ENCODE data around the gene ZNF579. TPM values are rescaled to one million over a fixed set of nuclear protein-coding genes. Genes with fewer than 3 reads are reported as not detected.

ZNF579 gene
- total and polyA plus RNA-seq, 2 of the 13 experiments (the other 11 are each of a cell fraction or from before 2014, with no cell fraction given), result 2.1 to 2.9 TPM

DNA sequence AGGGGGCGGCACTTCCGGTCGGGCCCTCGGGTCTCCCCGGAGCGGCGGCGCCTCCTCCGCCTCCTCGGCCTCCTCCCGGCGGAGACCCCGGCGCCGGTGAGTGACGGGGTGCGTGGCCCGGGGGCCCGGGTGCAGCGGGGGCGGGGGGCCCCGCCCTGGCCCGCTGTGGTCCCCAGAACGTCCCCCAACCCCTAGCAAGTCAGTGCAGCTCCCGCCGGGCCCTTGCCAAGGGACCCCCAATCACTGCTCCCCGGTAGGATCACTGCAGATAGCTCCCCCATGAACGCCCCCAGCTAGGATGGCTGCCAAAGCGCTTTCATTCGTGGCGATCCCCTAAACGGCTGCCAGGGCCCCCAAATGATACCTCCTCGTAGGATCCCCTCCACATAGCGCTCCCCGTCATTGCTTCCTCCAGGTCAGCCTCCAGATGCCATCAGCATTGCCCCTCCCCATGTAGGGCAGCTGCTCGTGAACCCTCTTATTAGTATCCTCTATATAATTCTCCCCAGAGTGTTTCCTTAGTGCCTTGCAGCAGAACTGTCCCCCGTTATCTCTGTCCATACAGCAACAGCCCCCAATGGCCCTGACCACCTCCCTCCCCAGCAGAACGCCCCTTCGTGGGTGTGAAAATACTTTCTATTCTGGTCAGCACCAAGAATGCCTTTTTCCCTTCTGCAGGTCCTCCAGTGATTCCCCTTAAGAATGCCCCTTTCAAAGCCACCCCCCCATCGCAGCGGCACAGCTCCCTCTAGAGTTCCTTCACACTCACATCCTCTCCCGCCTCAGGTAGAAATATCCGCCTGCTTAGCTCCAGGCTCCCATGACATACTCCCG is 25.2 kb upstream of the ZNF579 start, which contains the start of gene ZNF865 (continued):
- TF ChIP-seq KMT2A (CRISPR knock-in tag; IDR thresholded peaks at IDR 0.05) (no peak), RFXAP (CRISPR knock-in tag; IDR thresholded peaks at IDR 0.05; ENCODE audit: borderline replicate concordance) (peak; percentile 96), ETV6 (CRISPR knock-in tag; conservative IDR thresholded peaks at IDR 0.05) (0 out of 2 replicates have a peak, but pooled peaks have one; percentile 5), KLF9 (CRISPR knock-in tag; IDR thresholded peaks at IDR 0.05; ENCODE audit: low read depth) (no peak), ZFP90 (CRISPR knock-in tag; IDR thresholded peaks at IDR 0.05; ENCODE audit: borderline replicate concordance) (no peak), ZIK1 (CRISPR knock-in tag; IDR thresholded peaks at IDR 0.05; ENCODE audit: borderline replicate concordance, low read depth) (no peak), ZC3H13 (CRISPR knock-in tag; IDR thresholded peaks at IDR 0.05) (no peak), ZNF839 (CRISPR knock-in tag; IDR thresholded peaks at IDR 0.05; ENCODE audit: borderline replicate concordance) (no peak), ZFP1 (CRISPR knock-in tag; IDR thresholded peaks at IDR 0.05) (no peak), HNRNPH1 (optimal IDR thresholded peaks at IDR 0.05; ENCODE audit: low read depth, low read length) (no peak), KLF16 (CRISPR knock-in tag; IDR thresholded peaks at IDR 0.05) (no peak), HHEX (CRISPR knock-in tag; IDR thresholded peaks at IDR 0.05) (no peak), KLF15 (CRISPR knock-in tag; IDR thresholded peaks at IDR 0.05; ENCODE audit: borderline replicate concordance) (no peak), ZNF296 (CRISPR knock-in tag; conservative IDR thresholded peaks at IDR 0.05) (no peak)
- TF ChIP-seq, protein P1, sequence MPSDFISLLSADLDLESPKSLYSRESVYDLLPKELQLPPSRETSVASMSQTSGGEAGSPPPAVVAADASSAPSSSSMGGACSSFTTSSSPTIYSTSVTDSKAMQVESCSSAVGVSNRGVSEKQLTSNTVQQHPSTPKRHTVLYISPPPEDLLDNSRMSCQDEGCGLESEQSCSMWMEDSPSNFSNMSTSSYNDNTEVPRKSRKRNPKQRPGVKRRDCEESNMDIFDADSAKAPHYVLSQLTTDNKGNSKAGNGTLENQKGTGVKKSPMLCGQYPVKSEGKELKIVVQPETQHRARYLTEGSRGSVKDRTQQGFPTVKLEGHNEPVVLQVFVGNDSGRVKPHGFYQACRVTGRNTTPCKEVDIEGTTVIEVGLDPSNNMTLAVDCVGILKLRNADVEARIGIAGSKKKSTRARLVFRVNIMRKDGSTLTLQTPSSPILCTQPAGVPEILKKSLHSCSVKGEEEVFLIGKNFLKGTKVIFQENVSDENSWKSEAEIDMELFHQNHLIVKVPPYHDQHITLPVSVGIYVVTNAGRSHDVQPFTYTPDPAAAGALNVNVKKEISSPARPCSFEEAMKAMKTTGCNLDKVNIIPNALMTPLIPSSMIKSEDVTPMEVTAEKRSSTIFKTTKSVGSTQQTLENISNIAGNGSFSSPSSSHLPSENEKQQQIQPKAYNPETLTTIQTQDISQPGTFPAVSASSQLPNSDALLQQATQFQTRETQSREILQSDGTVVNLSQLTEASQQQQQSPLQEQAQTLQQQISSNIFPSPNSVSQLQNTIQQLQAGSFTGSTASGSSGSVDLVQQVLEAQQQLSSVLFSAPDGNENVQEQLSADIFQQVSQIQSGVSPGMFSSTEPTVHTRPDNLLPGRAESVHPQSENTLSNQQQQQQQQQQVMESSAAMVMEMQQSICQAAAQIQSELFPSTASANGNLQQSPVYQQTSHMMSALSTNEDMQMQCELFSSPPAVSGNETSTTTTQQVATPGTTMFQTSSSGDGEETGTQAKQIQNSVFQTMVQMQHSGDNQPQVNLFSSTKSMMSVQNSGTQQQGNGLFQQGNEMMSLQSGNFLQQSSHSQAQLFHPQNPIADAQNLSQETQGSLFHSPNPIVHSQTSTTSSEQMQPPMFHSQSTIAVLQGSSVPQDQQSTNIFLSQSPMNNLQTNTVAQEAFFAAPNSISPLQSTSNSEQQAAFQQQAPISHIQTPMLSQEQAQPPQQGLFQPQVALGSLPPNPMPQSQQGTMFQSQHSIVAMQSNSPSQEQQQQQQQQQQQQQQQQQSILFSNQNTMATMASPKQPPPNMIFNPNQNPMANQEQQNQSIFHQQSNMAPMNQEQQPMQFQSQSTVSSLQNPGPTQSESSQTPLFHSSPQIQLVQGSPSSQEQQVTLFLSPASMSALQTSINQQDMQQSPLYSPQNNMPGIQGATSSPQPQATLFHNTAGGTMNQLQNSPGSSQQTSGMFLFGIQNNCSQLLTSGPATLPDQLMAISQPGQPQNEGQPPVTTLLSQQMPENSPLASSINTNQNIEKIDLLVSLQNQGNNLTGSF (CRISPR knock-in tag; IDR thresholded peaks at IDR 0.05), result no peak
- TF ChIP-seq, protein P2, sequence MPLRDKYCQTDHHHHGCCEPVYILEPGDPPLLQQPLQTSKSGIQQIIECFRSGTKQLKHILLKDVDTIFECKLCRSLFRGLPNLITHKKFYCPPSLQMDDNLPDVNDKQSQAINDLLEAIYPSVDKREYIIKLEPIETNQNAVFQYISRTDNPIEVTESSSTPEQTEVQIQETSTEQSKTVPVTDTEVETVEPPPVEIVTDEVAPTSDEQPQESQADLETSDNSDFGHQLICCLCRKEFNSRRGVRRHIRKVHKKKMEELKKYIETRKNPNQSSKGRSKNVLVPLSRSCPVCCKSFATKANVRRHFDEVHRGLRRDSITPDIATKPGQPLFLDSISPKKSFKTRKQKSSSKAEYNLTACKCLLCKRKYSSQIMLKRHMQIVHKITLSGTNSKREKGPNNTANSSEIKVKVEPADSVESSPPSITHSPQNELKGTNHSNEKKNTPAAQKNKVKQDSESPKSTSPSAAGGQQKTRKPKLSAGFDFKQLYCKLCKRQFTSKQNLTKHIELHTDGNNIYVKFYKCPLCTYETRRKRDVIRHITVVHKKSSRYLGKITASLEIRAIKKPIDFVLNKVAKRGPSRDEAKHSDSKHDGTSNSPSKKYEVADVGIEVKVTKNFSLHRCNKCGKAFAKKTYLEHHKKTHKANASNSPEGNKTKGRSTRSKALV (CRISPR knock-in tag; IDR thresholded peaks at IDR 0.05), result no peak
- TF ChIP-seq, protein P3, sequence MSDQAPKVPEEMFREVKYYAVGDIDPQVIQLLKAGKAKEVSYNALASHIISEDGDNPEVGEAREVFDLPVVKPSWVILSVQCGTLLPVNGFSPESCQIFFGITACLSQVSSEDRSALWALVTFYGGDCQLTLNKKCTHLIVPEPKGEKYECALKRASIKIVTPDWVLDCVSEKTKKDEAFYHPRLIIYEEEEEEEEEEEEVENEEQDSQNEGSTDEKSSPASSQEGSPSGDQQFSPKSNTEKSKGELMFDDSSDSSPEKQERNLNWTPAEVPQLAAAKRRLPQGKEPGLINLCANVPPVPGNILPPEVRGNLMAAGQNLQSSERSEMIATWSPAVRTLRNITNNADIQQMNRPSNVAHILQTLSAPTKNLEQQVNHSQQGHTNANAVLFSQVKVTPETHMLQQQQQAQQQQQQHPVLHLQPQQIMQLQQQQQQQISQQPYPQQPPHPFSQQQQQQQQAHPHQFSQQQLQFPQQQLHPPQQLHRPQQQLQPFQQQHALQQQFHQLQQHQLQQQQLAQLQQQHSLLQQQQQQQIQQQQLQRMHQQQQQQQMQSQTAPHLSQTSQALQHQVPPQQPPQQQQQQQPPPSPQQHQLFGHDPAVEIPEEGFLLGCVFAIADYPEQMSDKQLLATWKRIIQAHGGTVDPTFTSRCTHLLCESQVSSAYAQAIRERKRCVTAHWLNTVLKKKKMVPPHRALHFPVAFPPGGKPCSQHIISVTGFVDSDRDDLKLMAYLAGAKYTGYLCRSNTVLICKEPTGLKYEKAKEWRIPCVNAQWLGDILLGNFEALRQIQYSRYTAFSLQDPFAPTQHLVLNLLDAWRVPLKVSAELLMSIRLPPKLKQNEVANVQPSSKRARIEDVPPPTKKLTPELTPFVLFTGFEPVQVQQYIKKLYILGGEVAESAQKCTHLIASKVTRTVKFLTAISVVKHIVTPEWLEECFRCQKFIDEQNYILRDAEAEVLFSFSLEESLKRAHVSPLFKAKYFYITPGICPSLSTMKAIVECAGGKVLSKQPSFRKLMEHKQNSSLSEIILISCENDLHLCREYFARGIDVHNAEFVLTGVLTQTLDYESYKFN (CRISPR knock-in tag; conservative IDR thresholded peaks at IDR 0.05), result no peak
- TF ChIP-seq, protein P4, sequence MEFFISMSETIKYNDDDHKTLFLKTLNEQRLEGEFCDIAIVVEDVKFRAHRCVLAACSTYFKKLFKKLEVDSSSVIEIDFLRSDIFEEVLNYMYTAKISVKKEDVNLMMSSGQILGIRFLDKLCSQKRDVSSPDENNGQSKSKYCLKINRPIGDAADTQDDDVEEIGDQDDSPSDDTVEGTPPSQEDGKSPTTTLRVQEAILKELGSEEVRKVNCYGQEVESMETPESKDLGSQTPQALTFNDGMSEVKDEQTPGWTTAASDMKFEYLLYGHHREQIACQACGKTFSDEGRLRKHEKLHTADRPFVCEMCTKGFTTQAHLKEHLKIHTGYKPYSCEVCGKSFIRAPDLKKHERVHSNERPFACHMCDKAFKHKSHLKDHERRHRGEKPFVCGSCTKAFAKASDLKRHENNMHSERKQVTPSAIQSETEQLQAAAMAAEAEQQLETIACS (CRISPR knock-in tag; IDR thresholded peaks at IDR 0.05), result no peak
